GM21447 (cell line): Measurements from ENCODE around the gene GNAI1.

ENCODE experiments used
- ATAC-seq: cut with Tn5 transposase; IDR thresholded peaks from one replicate; pipeline ENCODE4 v1.9.1; 2021; ENCODE audit not compliant: unreplicated experiment

Gene GNAI1

GRCh38 chr7:80134536-80135308 lies at the start of gene GNAI1:
GNAI1 (plus strand) TSS chr7:80134831; CDS start chr7:80135161, 330 bp downstream.
- no peak for ATAC-seq

GRCh38 chr7:80087051-80087770 lies 47.4 kb upstream of the GNAI1 start:
- no peak for ATAC-seq

GRCh38 chr7:80087771-80088170 lies 46.9 kb upstream of the GNAI1 start:
- no peak for ATAC-seq

GRCh38 chr7:80088705-80089104 lies 45.9 kb upstream of the GNAI1 start:
- ATAC-seq, result no peak

GRCh38 chr7:80089366-80089765 lies 45.3 kb upstream of the GNAI1 start:
- ATAC-seq, result no peak

GRCh38 chr7:80093349-80093748 lies 41.3 kb upstream of the GNAI1 start:
- no peak for ATAC-seq

- no peak for ATAC-seq
Measured at GRCh38 chr7:80095545-80095944, 39.1 kb upstream of the GNAI1 start.

- ATAC-seq, result no peak
Measured at GRCh38 chr7:80097756-80098155, 36.9 kb upstream of the GNAI1 start.

GRCh38 chr7:80098795-80099194 lies 35.8 kb upstream of the GNAI1 start:
- ATAC-seq, result no peak

GRCh38 chr7:80100254-80100653 lies 34.4 kb upstream of the GNAI1 start:
- ATAC-seq, result no peak

GRCh38 chr7:80105701-80106408 lies 28.8 kb upstream of the GNAI1 start:
- no peak for ATAC-seq

GRCh38 chr7:80106498-80107113 lies 28.0 kb upstream of the GNAI1 start:
- no peak for ATAC-seq

GRCh38 chr7:80107278-80107677 lies 27.4 kb upstream of the GNAI1 start:
- ATAC-seq, result no peak

GRCh38 chr7:80110376-80110775 lies 24.3 kb upstream of the GNAI1 start:
- no peak for ATAC-seq

- ATAC-seq, result no peak
Measured at GRCh38 chr7:80114159-80114558, 20.5 kb upstream of the GNAI1 start.

GRCh38 chr7:80124526-80125264 lies 9.9 kb upstream of the GNAI1 start:
- ATAC-seq, result no peak

GRCh38 chr7:80127412-80128160 lies 7.0 kb upstream of the GNAI1 start:
- no peak for ATAC-seq

GRCh38 chr7:80128918-80129317 lies 5.7 kb upstream of the GNAI1 start:
- ATAC-seq, result no peak

GRCh38 chr7:80129785-80130184 lies 4.8 kb upstream of the GNAI1 start:
- ATAC-seq, result no peak
